Right cardiac atrium (tissue), 5 donors: Measurements from ENCODE around the gene MYL7. TPM values are rescaled to one million over a fixed set of nuclear protein-coding genes. Genes with fewer than 3 reads are reported as not detected.
A peak's percentile ranks its signal among the peaks of the same experiment; 100 is the strongest.

Source experiments
- ATAC-seq, 2 donors: fragments of 200-7000 bp; cut with Tn5 transposase; one replicate each; pipeline versions ENCODE4 v1.8.0 to v1.9.1; 2020; ENCODE audit warnings: moderate library complexity in 2 of 2, mild to moderate bottlenecking in 1 of 2
- DNase-seq, 3 donors: peaks; one replicate each; pipeline ENCODE4 v3.0.0-alpha.2; 2020
- H3K27ac ChIP-seq: one replicate; pipeline ENCODE4 v1.5.1; 2013; ENCODE audit warnings: mild to moderate bottlenecking, low read length, control low read depth, moderate library complexity
- H3K27me3 ChIP-seq: one replicate; pipeline ENCODE4 v1.6.1; 2013; ENCODE audit not compliant: control insufficient read depth, insufficient read depth
- H3K4me1 ChIP-seq: one replicate; pipeline ENCODE4 v1.6.1; 2013; ENCODE audit warnings: low read length; ENCODE audit not compliant: control insufficient read depth, insufficient read depth
- H3K4me3 ChIP-seq: one replicate; pipeline ENCODE4 v1.5.1; 2013; ENCODE audit warnings: low read length, control low read depth
- H3K9me3 ChIP-seq: one replicate; pipeline ENCODE4 v1.6.1; 2013; ENCODE audit warnings: low read length; ENCODE audit not compliant: control insufficient read depth
- WGBS: extraction: QIAGEN DNeasy Blood & Tissue Kit; methylation state at CpG from one replicate; pipeline ENCODE4 v1.1.7; 2013; 5-methylcytosine and 5-hydroxymethylcytosine counted together
- intact Hi-C, 4 donors: fragments of 100-400 bp; cut with DNase I; formaldehyde crosslinking; loops; one replicate each; pipeline versions ENCODE4 v1.11.0 to v1.14.0; 2022 to 2023
- polyA plus RNA-seq: library from polyadenylated mRNA; stranded (reverse); fragments of 200-250 nt; gene quantifications from one replicate; pipeline ENCODE4 v1.2.3, GENCODE V29; 2013
- total RNA-seq, 4 donors: library from RNA; stranded (reverse); fragmentation: NEBNext Ultra II Directional; extraction: Animal tissue kit (Norgen Biotek cat#: 25700); gene quantifications; one replicate each; pipeline ENCODE4 v1.2.1, GENCODE V29; 2021
- donor health status: healthy with polysubstance abuse.
- donor health status: DM: no; HTN: yes; CAD: no.
- donor health status: DM: no; HTN: no; CAD: no.
- donor health status: DM: no; HTN: yes; CAD: no; lungs with severe emphysema.
- donor health status: DM: yes; HTN: yes; CAD: no.

The MYL7 gene
- total and polyA plus RNA-seq, 5 donors, result 13,263 to 28,570 (median 14,937) TPM

DNA sequence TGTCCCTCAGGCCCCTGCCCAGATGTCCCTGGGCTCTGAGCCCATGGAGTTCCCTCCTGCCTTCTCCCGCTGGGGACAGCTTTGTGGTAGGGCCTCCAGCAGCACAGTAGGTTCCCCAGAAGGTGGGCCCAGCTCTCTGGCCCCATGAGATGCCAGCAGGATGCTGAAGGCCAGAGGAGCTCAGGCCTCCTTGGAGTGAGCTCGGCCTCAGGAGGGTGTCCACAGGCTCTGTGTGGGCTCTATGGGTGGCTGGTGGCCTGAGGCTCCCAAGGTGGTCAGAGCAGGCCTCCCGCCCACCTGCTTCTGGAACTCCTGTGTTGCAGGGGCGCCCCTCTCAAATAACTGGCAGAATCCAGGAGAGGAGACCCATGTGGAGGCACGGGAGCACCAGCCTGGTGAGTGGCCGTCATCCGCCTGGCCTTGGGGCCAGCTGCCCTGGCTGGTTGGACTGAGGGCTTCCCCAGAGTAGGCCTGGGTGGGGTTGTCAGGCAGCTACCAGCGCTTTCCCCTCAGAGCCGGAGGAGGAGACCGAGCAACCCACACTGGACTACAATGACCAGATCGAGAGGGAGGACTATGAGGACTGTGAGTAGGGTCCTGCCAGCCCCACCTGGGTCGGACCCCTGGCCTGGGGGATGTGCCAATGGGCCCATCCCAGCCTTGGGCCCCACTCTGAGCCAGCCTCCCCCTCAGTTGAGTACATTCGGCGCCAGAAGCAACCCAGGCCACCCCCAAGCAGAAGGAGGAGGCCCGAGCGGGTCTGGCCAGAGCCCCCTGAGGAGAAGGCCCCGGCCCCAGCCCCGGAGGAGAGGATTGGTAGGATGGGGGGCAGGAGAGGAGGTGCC, 33.8 kb downstream of the MYL7 start:
- peak in 2 of 3 donors; percentile 17 to 40 for DNase-seq
- H3K9me3 ChIP-seq, result no peaks in the 10 kb centered on the region
- H3K4me1 ChIP-seq, result no peaks in the 10 kb centered on the region
- no peak overlapping the region for H3K27ac ChIP-seq
- intact Hi-C loops, result no loop called here
- ATAC-seq, result no peak
- no peaks in the 10 kb centered on the region for H3K27me3 ChIP-seq
- H3K4me3 ChIP-seq, result no peak overlapping the region
- 85% methylated on average over 18 of the region's 18 CpGs for WGBS

GRCh38 chr7:44106311-44107065, 34.6 kb downstream of the MYL7 start:
- Histone ChIP-seq H3K27ac (no peak overlapping the region), H3K9me3 (no peaks in the 10 kb centered on the region), H3K4me3 (no peak overlapping the region), H3K4me1 (no peaks in the 10 kb centered on the region), H3K27me3 (no peaks in the 10 kb centered on the region)
- intact Hi-C loops, result no loop called here
- ATAC-seq, result no peak
- 84% methylated on average over 10 of the region's 10 CpGs for WGBS
- DNase-seq, result no peak

DNA sequence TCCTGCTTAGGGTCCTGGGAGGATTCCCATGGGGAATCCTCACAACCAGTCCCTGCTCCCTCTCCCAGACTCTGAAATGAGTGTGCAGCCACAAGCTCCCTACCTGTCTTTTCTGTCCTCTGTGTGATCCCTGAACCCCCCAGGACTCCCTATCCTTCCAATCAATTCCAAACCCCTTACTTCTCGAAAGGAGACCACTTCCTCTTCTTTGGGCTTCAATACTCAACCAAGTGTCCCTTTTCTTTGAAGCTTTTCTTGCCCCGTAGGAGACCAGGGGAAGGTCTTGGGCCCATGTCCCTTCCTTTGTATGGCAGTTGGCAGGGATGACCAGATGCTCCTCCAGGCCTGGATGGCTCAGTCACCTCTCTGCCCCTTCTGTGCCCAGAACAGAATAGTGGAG, 35.3 kb downstream of the MYL7 start:
- intact Hi-C loops, result no loop called here
- Histone ChIP-seq H3K4me3 (no peak overlapping the region), H3K27me3 (no peaks in the 10 kb centered on the region), H3K4me1 (no peaks in the 10 kb centered on the region), H3K27ac (peak overlapping the region; percentile 14), H3K9me3 (no peaks in the 10 kb centered on the region)
- ATAC-seq (no peak), DNase-seq (peak in 1 of 3 donors; percentile 6)
- 70% methylated on average over 2 of the region's 2 CpGs for WGBS

- Histone ChIP-seq H3K27ac (peak overlapping the region; percentile 14), H3K27me3 (no peaks in the 10 kb centered on the region), H3K4me3 (peak overlapping the region; percentile 65), H3K4me1 (no peaks in the 10 kb centered on the region), H3K9me3 (no peaks in the 10 kb centered on the region)
- peak; percentile 22 to 27 for ATAC-seq
- WGBS, result 24% methylated on average over 28 of the region's 28 CpGs
- DNase-seq, result peak; percentile 46 to 81 (median 78)
- intact Hi-C loops, result no loop called here
Measured at GRCh38 chr7:44104860-44105771, 36.0 kb downstream of the MYL7 start.

DNA sequence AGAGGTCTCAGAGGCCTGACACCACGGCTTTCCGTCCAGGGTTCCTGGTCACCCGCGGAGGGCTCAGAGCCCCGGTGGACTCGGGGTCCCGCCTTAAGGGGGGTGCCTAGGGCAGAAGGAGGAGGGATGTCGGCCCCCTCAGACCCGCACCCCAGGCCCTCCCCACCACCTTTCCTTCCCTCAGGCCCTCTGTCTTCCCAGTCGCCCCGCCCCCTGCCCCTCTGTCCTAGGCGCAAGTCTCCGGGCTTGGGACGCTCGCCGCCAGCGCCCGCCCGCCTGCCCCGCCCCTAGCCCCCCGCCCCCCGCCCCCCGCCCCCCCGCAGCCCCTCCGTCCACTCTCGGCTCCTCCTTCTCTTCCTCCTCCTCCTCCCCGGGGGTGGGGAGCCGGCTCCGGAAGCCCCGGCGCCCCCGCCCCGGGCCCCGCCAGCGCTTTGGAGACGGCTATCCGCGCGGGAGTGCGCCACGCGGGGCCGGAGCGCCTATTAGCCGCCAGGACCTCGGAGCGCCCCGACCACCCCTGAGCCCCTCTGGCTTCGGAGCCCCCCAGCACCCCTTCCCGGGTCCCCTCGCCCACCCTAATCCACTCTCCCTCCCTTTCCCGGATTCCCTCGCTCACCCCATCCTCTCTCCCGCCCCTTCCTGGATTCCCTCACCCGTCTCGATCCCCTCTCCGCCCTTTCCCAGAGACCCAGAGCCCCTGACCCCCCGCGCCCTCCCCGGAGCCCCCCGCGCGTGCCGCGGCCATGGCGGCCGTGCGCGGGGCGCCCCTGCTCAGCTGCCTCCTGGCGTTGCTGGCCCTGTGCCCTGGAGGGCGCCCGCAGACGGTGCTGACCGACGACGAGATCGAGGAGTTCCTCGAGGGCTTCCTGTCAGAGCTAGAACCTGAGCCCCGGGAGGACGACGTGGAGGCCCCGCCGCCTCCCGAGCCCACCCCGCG, 36.9 kb downstream of the MYL7 start, which contains the start of gene AEBP1:
TSS of gene AEBP1 (plus strand) at position 423 of the 937 bp plus-strand sequence. CDS start at position 744, 321 bp downstream.
- no peaks in the 10 kb centered on the region for H3K27me3 ChIP-seq
- H3K4me3 ChIP-seq, result peak within 1 kb of the TSS; percentile 65
- ATAC-seq (peak; percentile 38 to 60), DNase-seq (peak; percentile 60 to 83 (median 81))
- no peaks in the 10 kb centered on the region for H3K4me1 ChIP-seq
- intact Hi-C loops, result no loop called here
- 3% methylated on average over 86 of the region's 87 CpGs for WGBS
- H3K9me3 ChIP-seq, result no peaks in the 10 kb centered on the region
- H3K27ac ChIP-seq, result peak within 1 kb of the TSS; percentile 42

GRCh38 chr7:44103566-44103922, 37.6 kb downstream of the MYL7 start:
- Histone ChIP-seq H3K4me3 (no peak overlapping the region), H3K27ac (peak overlapping the region; percentile 42), H3K9me3 (no peaks in the 10 kb centered on the region), H3K27me3 (no peaks in the 10 kb centered on the region), H3K4me1 (no peaks in the 10 kb centered on the region)
- DNase-seq (peak in 2 of 3 donors; percentile 14 to 59), ATAC-seq (no peak)
- intact Hi-C loops, result no loop called here
- 78% methylated on average over 8 of the region's 8 CpGs for WGBS

- H3K4me1 ChIP-seq, result no peaks in the 10 kb centered on the region
- H3K27ac ChIP-seq, result peak overlapping the region; percentile 1
- peak in 2 of 3 donors; percentile 6 to 47 for DNase-seq
- no peak for ATAC-seq
- H3K9me3 ChIP-seq, result no peaks in the 10 kb centered on the region
- intact Hi-C loops, result no loop called here
- no peak overlapping the region for H3K4me3 ChIP-seq
- 74% methylated on average over 8 of the region's 8 CpGs for WGBS
- no peaks in the 10 kb centered on the region for H3K27me3 ChIP-seq
Measured at GRCh38 chr7:44102846-44103565, 38.1 kb downstream of the MYL7 start.

- peak; percentile 75 to 85 (median 81) for DNase-seq
- H3K9me3 ChIP-seq, result no peaks in the 10 kb centered on the region
- H3K27ac ChIP-seq, result peak overlapping the region; percentile 40
- no peaks in the 10 kb centered on the region for H3K27me3 ChIP-seq
- H3K4me3 ChIP-seq, result no peak overlapping the region
- intact Hi-C loops, result no loop called here
- no peaks in the 10 kb centered on the region for H3K4me1 ChIP-seq
- 76% methylated on average over 14 of the region's 14 CpGs for WGBS
- ATAC-seq, result peak; percentile 15 to 25
Measured at GRCh38 chr7:44101966-44102845, 38.9 kb downstream of the MYL7 start.
